ENCODE measurements around the gene MGST3.
"Not testable (repeated sequence)": the region's sequence is repeated elsewhere in the genome, so short reads cannot be mapped to it uniquely, and the experiment has no call there.

The MGST3 gene

GRCh38 chr1:165698761-165699052 is 67.7 kb downstream of the MGST3 start:
- no peak for FAIRE-seq

- FAIRE-seq: no peak
These were observed 68.5 kb downstream of the MGST3 start for GRCh38 chr1:165699577-165699976.

GRCh38 chr1:165701922-165702321 is 70.9 kb downstream of the MGST3 start:
- not testable (repeated sequence) for FAIRE-seq

GRCh38 chr1:165703648-165704047 is 72.6 kb downstream of the MGST3 start:
- FAIRE-seq: no peak
